NCI-H2081 (cell line): ENCODE results near the gene SOCS6.
"Not testable (repeated sequence)": the region's sequence is repeated elsewhere in the genome, so short reads cannot be mapped to it uniquely, and the experiment has no call there.

Experiments
- DNase-seq, 2 experiments: peaks; one replicate each; lab custom pipeline; 2025; lab: John Stamatoyannopoulos, UW

The SOCS6 gene

GRCh38 chr18:70358105-70358406 is 69.2 kb downstream of the SOCS6 start:
- DNase-seq: not testable (repeated sequence)

- no peak for DNase-seq
Observed at GRCh38 chr18:70359071-70359470, 70.2 kb downstream of the SOCS6 start.

- no peak for DNase-seq
Observed at GRCh38 chr18:70362258-70362657, 73.4 kb downstream of the SOCS6 start.

- no peak for DNase-seq
Observed at GRCh38 chr18:70363861-70364260, 75.0 kb downstream of the SOCS6 start.

GRCh38 chr18:70365361-70365760 is 76.5 kb downstream of the SOCS6 start:
- DNase-seq: no peak

- no peak for DNase-seq
Observed at GRCh38 chr18:70366174-70366573, 77.3 kb downstream of the SOCS6 start.

DNA sequence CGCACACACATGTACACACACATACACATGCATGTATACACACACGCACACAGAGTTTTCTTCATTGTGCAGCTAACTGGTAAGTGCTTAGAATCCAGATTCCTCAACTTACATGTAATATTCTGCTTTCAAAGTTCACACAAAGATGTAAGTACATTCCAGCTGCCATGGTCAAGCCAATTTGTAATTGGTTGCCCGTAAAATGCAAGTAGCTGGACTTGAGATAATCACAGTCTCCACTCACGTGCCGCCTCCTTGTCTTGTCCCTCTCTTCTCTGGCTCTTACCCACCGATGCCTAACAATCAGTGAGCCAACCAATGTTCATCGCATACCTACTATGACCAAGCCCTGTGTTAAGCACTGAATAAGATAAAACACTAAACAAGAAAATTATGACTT is 77.8 kb downstream of the SOCS6 start:
- DNase-seq: no peak

GRCh38 chr18:70367344-70367743 is 78.5 kb downstream of the SOCS6 start:
- DNase-seq: not testable (repeated sequence)

DNA sequence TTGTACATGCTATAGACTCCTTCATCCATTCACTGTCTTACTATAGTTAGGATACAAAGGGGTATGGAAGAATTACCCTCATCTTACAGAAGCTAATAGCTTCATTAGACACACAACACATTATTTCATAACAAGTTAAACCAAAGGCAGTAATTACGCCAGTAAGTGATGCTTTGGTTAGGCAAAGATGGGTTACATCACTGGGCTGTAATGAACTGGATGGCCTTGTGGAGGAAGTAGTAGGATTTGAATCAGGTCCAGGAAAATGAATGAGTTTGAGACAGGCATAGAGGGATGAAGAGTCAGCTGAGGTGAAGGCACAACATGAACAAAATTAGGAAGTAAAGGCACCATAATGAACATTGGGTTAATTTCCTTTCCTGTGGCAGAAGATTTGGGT is 80.1 kb downstream of the SOCS6 start:
- no peak for DNase-seq

DNA sequence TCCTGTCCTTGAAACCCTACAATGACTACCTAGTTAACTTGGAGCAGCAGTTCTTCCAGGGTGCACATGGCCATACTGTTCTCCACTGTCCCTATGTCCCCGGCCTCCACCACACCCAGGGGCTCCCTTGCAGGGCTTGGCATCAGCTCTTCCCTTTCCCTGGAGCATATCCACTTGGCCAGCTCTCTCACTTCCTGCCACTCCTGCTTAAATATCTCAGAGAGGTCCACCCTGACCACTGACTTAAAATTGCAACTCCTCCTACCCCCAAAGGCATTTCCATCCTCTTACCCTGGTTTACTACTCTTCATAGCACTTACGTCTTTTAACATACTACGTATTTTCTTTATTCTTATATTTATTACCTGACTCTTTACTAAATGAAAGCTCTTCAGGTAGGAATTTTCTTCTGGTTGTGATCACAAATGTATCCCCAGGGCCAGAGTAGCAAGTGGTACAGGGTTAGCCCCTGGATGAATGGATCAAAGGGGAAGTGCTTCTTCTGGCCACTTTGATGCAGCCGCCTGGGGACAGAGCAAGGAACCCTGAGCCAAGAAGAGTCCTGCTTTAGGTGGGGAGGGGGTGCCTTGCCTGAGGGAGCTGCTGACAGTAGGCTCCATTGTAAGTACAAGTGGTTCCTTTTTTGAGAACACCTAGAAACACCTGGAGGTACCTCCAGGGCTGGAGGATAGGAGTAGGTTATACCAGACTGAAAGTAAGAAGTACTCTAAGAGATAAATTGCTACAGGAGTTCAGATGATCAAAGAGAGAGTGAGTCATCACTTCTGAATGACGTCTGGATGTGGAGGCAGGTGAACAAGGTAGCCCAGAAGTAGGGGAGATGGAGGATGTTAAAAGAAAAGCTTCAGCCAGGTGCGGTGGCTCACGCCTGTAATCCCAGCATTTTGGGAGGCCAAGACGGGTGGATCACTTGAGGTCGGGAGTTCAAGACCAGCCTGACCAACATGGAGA is 82.2 kb downstream of the SOCS6 start:
- no peak for DNase-seq

DNA sequence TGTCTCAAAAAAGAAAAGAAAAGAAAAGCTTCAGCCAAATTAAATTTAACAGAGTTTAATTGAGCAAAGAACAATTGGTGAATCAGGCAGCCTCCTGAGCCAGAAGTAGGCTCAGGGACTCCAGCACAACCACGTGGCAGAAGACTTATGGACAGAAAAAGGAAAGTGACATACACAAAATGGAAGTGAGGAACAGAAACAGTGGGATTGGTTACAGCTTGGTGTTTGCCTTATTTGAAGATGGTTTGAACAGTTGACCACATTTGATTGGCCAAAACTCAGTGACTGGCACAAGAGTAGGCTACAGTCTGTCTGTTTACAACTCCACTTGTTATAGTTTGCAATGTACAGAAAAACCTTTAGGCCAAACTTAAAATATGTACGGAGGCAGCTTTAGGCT is 83.1 kb downstream of the SOCS6 start:
- DNase-seq: no peak

GRCh38 chr18:70372450-70373041 is 83.7 kb downstream of the SOCS6 start:
- no peak for DNase-seq

- no peak for DNase-seq
Observed at GRCh38 chr18:70373042-70373519, 84.2 kb downstream of the SOCS6 start.

DNA sequence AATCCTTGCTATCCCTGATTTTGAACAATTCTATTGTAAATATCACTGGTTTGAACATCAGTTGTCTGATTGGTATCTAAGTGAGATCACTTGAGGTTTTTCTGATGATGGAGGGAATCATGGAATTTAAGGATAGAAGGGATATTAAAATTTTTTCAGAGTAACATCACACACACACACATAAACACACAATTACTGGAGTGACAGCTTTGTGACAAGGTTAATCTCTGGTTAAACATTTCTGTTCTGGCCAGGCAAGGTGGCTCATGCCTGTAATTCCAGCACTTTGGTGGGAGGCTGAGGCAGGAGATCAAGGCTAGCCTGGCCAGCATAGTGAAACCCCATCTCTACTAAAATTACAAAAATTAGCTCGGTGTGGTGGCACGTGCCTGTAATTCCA is 85.3 kb downstream of the SOCS6 start:
- DNase-seq: no peak

- DNase-seq: no peak
Observed at GRCh38 chr18:70376137-70376913, 87.5 kb downstream of the SOCS6 start.

DNA sequence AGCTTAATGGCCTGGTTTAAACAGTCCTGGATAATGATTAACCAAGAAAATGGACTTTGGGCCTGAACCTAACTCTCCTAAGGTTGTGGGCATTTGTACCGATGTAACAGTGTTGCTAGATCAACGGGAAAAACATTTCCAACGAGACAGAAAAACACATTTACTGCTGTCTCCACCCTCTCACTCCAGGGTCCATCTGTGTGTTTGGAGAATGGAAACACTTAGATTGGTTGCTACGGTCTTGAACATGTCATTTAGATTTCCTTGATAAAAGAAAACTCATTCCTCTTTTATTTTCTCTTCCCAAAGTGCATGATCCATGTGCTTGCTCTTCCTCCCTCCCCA is 88.0 kb downstream of the SOCS6 start:
- DNase-seq: no peak

DNA sequence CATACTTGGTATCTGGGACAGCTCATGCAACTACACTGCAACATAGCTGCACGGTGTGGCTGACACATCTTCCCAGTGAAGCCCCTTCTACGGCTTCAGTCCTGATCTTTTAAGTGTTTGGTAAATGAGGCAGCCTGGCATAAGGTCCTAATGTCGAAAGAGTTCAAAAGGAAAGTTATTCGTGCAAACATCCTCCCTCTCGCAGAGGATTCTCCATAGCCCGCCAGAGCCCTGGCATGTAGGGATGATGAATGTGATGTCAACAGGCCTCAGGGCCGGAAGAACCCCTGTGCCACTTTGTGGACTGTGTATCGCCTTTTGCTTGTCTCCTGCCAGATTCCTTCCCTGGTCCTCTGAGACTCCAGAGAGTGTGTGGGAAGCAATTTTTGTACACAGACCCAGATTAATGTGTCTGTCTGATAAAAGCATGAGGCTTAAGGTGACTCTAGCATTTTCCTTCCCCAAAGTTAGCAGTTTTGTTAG is 88.5 kb downstream of the SOCS6 start:
- no peak for DNase-seq

- DNase-seq: no peak
Observed at GRCh38 chr18:70377857-70378701, 89.2 kb downstream of the SOCS6 start.
